ENCODE data around the gene SPAG8.

The SPAG8 gene

GRCh38 chr9:35839926-35840325, 27.9 kb upstream of the SPAG8 start:
- H3K27ac ChIP-seq, result no peak overlapping the region
- no peak for TF ChIP-seq CTCF (IDR thresholded peaks at IDR 0.05)
- H3K4me3 ChIP-seq, result no peak overlapping the region
- no peak for DNase-seq (ENCODE audit: low spot score)

GRCh38 chr9:35836595-35836994, 24.5 kb upstream of the SPAG8 start:
- no peak for DNase-seq (ENCODE audit: low spot score)
- Histone ChIP-seq H3K4me3 (no peak overlapping the region), H3K27ac (no peak overlapping the region)
- no peak for TF ChIP-seq CTCF (IDR thresholded peaks at IDR 0.05)

- no peak for DNase-seq (ENCODE audit: low spot score)
Observed at GRCh38 chr9:35835766-35836165, 23.7 kb upstream of the SPAG8 start.

GRCh38 chr9:35835216-35835632, 23.2 kb upstream of the SPAG8 start:
- Histone ChIP-seq H3K4me3 (no peak overlapping the region), H3K27ac (no peak overlapping the region)
- TF ChIP-seq CTCF (IDR thresholded peaks at IDR 0.05), result no peak
- no peak for DNase-seq (ENCODE audit: low spot score)

More at GRCh38 chr9:35835766-35836165, 23.7 kb upstream of the SPAG8 start:
- TF ChIP-seq CTCF (IDR thresholded peaks at IDR 0.05), result no peak
- Histone ChIP-seq H3K4me3 (no peak overlapping the region), H3K27ac (no peak overlapping the region)

GRCh38 chr9:35834260-35835215, 22.5 kb upstream of the SPAG8 start:
- no peak for DNase-seq (ENCODE audit: low spot score)
- TF ChIP-seq CTCF (IDR thresholded peaks at IDR 0.05), result no peak
- Histone ChIP-seq H3K4me3 (no peak overlapping the region), H3K27ac (no peak overlapping the region)

- H3K4me3 ChIP-seq, result no peak overlapping the region
- no peak for DNase-seq (ENCODE audit: low spot score)
- H3K27ac ChIP-seq, result no peak overlapping the region
- no peak for TF ChIP-seq CTCF (IDR thresholded peaks at IDR 0.05)
Observed at GRCh38 chr9:35832814-35833213, 20.8 kb upstream of the SPAG8 start.

GRCh38 chr9:35831040-35831439, 19.0 kb upstream of the SPAG8 start:
- peak overlapping the region in 1 of 2 donors; percentile 100 for H3K27ac ChIP-seq

More at GRCh38 chr9:35831040-35831439, 19.0 kb upstream of the SPAG8 start:
- TF ChIP-seq CTCF (IDR thresholded peaks at IDR 0.05), result no peak
- no peak for DNase-seq (ENCODE audit: low spot score)
- peak overlapping the region; percentile 100 for H3K4me3 ChIP-seq
